ENCODE measurements around the gene NR6A1. TPM values are rescaled to one million over a fixed set of nuclear protein-coding genes. Genes with fewer than 3 reads are reported as not detected.

NR6A1 gene
- total RNA-seq, 2 experiments from 2014 or later = 17.5 to 23.0 TPM

DNA sequence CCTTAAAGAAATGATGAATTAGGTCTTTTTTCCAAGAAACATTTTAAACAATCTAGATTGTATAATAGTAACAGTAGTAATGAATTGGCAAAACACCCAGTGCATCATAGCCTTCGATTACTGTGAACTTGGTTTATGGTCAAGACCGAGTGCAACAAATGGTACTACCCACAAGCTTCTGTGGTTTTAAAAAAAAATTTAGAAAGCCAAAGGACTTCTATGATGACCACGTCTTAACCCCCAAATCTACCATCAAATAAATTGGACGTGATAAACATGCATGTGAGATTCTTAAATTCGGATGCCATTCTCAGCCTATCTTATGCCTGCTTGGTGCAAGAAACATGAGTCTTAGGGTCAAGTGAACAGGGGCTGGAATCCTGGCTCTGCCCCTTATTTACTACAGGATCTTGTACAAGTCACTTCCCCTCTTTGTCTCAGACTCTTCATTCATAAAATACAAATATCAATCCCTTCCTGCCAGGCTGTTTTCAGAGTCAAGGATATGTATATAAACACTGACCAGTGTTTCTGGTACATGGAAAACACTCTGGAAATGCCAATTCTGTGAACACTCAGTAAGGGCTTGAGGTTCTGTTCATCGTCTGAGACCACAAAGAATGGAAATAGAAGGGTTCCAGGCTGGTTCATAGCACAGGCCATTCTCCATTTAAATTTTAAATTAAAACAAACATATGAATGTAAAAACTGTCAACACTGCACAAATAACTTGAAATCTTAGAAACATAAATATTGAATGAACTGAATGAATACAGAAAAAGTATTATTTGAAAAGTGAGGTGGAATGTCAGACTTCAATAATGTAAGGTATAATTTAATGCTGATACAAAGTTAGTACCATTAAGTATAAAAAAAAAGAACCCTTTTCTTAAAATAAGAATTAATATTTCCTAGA is 107.8 kb downstream of the NR6A1 start:
- H3K27ac ChIP-seq (ENCODE audit: low read depth, low read length, poor library complexity, severe bottlenecking) = no peak overlapping the region
- ChIA-PET CTCF (ENCODE audit: unreplicated experiment) (no interaction called here), POLR2A (no interaction called here)
- H3K4me1 ChIP-seq (ENCODE audit: insufficient read depth, low read length, poor library complexity, severe bottlenecking) = peaks cover 27% of the 10 kb centered on the region
- intact Hi-C loops (cut with micrococcal nuclease; ENCODE audit: unreplicated experiment) = no loop called here
- DNase-seq (ENCODE audit: low spot score) = no peak
- peaks cover 69% of the 10 kb centered on the region for H3K79me2 ChIP-seq (ENCODE audit: insufficient read depth, low read depth, low read length)
- no peak overlapping the region for H2AFZ ChIP-seq (ENCODE audit: low read length)
- H3K9me2 ChIP-seq (ENCODE audit: insufficient read depth, low read length) = no peaks in the 10 kb centered on the region
- no peak for TF ChIP-seq EZH2phosphoT487 (IDR thresholded peaks at IDR 0.05; ENCODE audit: borderline replicate concordance, low read depth, low read length)
- TF ChIP-seq, protein P1, sequence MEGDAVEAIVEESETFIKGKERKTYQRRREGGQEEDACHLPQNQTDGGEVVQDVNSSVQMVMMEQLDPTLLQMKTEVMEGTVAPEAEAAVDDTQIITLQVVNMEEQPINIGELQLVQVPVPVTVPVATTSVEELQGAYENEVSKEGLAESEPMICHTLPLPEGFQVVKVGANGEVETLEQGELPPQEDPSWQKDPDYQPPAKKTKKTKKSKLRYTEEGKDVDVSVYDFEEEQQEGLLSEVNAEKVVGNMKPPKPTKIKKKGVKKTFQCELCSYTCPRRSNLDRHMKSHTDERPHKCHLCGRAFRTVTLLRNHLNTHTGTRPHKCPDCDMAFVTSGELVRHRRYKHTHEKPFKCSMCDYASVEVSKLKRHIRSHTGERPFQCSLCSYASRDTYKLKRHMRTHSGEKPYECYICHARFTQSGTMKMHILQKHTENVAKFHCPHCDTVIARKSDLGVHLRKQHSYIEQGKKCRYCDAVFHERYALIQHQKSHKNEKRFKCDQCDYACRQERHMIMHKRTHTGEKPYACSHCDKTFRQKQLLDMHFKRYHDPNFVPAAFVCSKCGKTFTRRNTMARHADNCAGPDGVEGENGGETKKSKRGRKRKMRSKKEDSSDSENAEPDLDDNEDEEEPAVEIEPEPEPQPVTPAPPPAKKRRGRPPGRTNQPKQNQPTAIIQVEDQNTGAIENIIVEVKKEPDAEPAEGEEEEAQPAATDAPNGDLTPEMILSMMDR (conservative IDR thresholded peaks at IDR 0.05; ENCODE audit: low read length) = no peak
- no peak overlapping the region for H3K4me3 ChIP-seq (ENCODE audit: low read depth, low read length, poor library complexity, severe bottlenecking)
- no TSS peak for BruUV-seq (replicated peaks)
- H4K20me1 ChIP-seq (ENCODE audit: insufficient read depth, low read length) = peaks cover 11% of the 10 kb centered on the region; the same call in 1 of the 2 replicates
- no peaks in the 10 kb centered on the region for H3K9me3 ChIP-seq (ENCODE audit: low read length)
- 0 out of 2 replicates have a peak, but pooled peaks cover 8% of the 10 kb centered on the region for H3K36me3 ChIP-seq (ENCODE audit: insufficient read depth, low read length)
- peak overlapping the region; percentile 83 for H3K4me2 ChIP-seq (ENCODE audit: low read length)

DNA sequence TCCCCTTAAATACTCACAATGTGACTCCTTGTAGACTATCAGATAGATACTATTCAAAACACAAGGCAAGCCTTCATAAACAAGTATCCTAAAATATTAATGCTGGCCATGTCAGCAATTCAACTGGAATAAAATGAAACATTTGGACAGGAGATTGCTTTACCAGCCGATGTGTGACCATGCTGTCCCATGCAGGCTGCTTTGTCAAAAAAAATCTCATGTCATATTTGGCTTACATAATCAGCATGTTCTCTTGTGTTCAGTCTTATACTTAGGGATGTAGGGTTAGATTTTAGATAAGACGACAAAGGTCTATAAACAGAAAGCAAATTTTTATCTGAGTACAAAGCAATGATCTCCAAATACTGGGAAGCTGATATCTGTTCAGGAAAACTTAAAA is 108.5 kb downstream of the NR6A1 start:
- 0 out of 2 replicates have a peak, but pooled peaks cover 8% of the 10 kb centered on the region for H3K36me3 ChIP-seq (ENCODE audit: insufficient read depth, low read length)
- POLR2A ChIA-PET = no interaction called here
- no peaks in the 10 kb centered on the region for H3K9me3 ChIP-seq (ENCODE audit: low read length)
- no peak for TF ChIP-seq EZH2phosphoT487 (IDR thresholded peaks at IDR 0.05; ENCODE audit: borderline replicate concordance, low read depth, low read length)
- TF ChIP-seq, protein P1 (conservative IDR thresholded peaks at IDR 0.05; ENCODE audit: low read length) = no peak
- peaks cover 32% of the 10 kb centered on the region for H3K4me1 ChIP-seq (ENCODE audit: insufficient read depth, low read length, poor library complexity, severe bottlenecking)
- H3K9me2 ChIP-seq (ENCODE audit: insufficient read depth, low read length) = no peaks in the 10 kb centered on the region
- H3K79me2 ChIP-seq (ENCODE audit: insufficient read depth, low read depth, low read length) = peaks cover 66% of the 10 kb centered on the region
- DNase-seq (ENCODE audit: low spot score) = no peak
- no TSS peak for BruUV-seq (replicated peaks)
- peak overlapping the region; percentile 83 for H3K4me2 ChIP-seq (ENCODE audit: low read length)
- no peak overlapping the region for H2AFZ ChIP-seq (ENCODE audit: low read length)
- intact Hi-C loops (cut with micrococcal nuclease; ENCODE audit: unreplicated experiment) = no loop called here
- no peak overlapping the region for H3K4me3 ChIP-seq (ENCODE audit: low read depth, low read length, poor library complexity, severe bottlenecking)
- peaks cover 11% of the 10 kb centered on the region; the same call in 1 of the 2 replicates for H4K20me1 ChIP-seq (ENCODE audit: insufficient read depth, low read length)
- CTCF ChIA-PET (ENCODE audit: unreplicated experiment) = no interaction called here
- H3K27ac ChIP-seq (ENCODE audit: low read depth, low read length, poor library complexity, severe bottlenecking) = no peak overlapping the region

GRCh38 chr9:124661271-124661670 is 109.8 kb downstream of the NR6A1 start:
- H3K9me2 ChIP-seq (ENCODE audit: insufficient read depth, low read length) = no peaks in the 10 kb centered on the region
- peak overlapping the region; percentile 83 for H3K4me2 ChIP-seq (ENCODE audit: low read length)
- POLR2A ChIA-PET = interaction anchor here (0.6 to 1.3 kb wide), 5 partner anchors 11 to 106 kb away, joined by 3 to 7 read pairs (median 4); no protein-coding TSS in a partner anchor
- H3K36me3 ChIP-seq (ENCODE audit: insufficient read depth, low read length) = peaks cover 8% of the 10 kb centered on the region; the same call in 1 of the 2 replicates
- H4K20me1 ChIP-seq (ENCODE audit: insufficient read depth, low read length) = peaks cover 11% of the 10 kb centered on the region; the same call in 1 of the 2 replicates
- H3K4me3 ChIP-seq (ENCODE audit: low read depth, low read length, poor library complexity, severe bottlenecking) = peak overlapping the region; percentile 0
- peaks cover 66% of the 10 kb centered on the region for H3K79me2 ChIP-seq (ENCODE audit: insufficient read depth, low read depth, low read length)
- H3K4me1 ChIP-seq (ENCODE audit: insufficient read depth, low read length, poor library complexity, severe bottlenecking) = peaks cover 35% of the 10 kb centered on the region
- BruUV-seq (replicated peaks) = no TSS peak
- CTCF ChIA-PET (ENCODE audit: unreplicated experiment) = interaction anchor here (1.0 kb wide), 1 partner anchor 9 kb away, joined by 3 read pairs; no protein-coding TSS in a partner anchor
- no peak for DNase-seq (ENCODE audit: low spot score)
- no peak overlapping the region for H3K27ac ChIP-seq (ENCODE audit: low read depth, low read length, poor library complexity, severe bottlenecking)
- no peaks in the 10 kb centered on the region for H3K9me3 ChIP-seq (ENCODE audit: low read length)
- no peak overlapping the region for H2AFZ ChIP-seq (ENCODE audit: low read length)
- TF ChIP-seq EZH2phosphoT487 (IDR thresholded peaks at IDR 0.05; ENCODE audit: borderline replicate concordance, low read depth, low read length) = no peak
- TF ChIP-seq, protein P1 (conservative IDR thresholded peaks at IDR 0.05; ENCODE audit: low read length) = no peak
- intact Hi-C loops (cut with micrococcal nuclease; ENCODE audit: unreplicated experiment) = no loop called here
